Inflammatory macrophage treated with lipopolysaccharide for 1 hour (primary cell): ENCODE data around the gene TMEM175.
"Not testable (repeated sequence)": the region's sequence is repeated elsewhere in the genome, so short reads cannot be mapped to it uniquely, and the experiment has no call there.

Experiments
- DNase-seq, 2 donors: peaks; one replicate each; pipeline ENCODE4 v3.0.0-alpha.2; 2020 to 2022

TMEM175 gene

DNA sequence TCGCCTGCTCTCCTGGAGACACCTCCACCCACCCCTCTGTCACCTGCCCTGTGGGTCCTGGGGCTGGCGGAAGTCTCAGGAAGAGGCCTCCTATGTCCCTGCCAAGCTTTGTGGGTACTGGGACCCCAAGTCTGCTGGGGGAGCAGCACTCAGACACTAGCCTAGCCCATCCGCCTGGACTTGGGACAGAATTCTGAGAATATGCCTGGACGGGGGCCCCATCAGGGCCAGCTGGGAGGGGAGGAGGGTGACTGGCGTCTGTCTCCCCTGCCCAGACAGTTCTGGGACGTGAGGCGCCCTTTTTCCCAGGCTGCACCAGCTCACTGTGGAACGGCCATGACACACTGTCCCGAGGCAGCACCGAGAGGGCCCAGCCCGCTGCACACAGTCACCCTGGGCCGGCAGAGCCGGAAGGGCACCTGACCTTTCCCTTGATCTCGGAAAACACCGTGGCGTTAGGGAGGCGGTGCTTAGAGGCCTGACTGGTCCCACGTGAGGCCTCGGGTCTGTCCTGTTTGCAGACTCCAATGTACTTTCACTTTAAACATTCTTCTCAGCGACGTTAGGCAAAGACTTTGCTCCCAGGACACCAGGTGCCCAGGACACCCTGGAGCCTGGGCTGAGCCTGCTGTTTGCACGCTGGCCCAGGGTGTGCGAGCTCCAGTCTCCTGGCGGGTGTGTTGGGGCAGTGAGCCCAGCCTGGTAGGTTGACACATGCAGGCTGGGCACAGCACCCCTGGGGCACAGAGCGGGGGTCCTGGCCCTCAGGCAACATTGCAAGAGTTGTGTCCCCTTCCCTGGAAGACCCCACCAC lies 60.2 kb downstream of the TMEM175 start:
- no peak for DNase-seq

DNA sequence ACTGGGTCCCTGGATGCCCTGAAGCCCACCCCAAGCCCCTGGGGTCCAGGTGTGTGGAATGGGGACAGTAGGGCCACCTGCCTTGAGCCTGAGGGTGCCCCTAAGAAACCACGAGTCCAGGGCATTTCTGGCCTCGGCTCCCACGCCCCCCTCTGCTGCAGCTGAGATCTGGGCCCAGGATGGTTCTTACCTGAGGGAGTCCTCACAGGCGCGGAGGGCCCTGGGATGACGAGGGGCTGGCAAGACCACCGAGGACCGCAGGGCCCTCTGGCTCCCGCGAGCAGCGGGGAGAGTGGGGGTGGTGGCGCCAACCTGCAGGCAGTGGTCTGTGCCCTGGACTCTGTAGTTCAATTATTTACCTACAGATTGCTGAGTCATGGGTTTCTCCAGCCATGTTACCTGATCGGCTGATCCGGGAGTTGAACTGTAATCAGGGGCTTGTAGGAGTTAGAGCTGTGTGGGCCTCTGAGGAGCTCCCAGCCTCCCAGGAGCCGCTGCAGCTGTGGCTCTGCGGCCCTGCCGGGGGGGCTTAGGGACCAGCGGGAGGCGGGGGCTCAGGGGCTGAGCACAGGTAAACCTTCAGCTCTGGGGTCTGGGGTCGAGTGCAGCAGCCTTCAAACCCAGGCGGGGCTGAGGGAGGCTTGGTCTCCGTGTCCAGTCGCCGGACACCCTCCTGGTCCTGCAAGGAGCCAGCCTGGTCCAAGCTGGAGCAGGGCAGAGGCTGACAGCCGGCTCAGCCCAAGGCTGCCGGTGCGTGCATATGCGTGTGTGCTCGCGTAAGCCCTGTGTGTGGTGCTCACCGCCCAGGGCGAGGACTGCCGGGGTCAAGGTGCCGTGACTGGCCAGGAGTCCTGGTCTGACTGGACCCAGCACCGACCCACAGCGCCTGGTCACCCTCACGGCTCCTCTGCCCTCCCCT lies 61.1 kb downstream of the TMEM175 start, which contains the start of gene SLC26A1:
Gene SLC26A1 (minus strand): TSS at position 294 of the 919 bp plus-strand sequence. CDS start 1,701 bp downstream, outside the sequence.
- DNase-seq = no peak

DNA sequence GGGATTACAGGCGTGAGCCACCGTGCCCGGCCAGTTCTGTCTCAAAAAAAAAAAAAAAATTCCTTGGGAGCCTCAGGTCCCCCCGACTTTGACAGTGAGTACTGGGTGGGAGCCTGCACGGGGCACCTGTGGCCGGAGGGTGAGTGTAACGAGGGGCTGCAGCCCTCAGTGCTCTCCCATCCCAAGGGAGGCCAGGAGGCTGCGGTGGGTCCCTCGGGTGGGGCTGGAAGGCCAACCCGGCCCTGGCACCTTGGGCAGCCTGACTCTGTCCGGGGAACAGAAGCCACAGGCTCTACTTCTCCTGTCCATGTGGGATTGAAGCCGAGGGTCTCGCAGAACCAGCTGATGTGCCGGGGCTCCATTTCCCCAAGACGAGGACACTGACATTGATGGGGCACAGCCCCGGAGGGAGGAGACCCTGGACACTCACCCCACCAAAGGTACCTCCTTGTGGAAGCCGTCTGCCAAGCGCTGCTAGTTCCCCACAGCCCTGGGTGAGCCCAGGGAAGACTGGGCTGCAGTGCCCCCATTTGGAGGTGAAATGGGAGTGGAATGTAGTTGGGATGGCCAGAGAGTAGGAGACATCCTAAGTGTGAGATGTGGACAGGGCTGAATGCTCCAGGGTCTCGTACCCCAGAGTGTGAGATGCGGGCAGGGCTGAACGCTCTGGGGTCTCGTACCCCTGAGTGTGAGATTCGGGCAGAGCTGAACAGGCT lies 63.2 kb downstream of the TMEM175 start:
- DNase-seq = no peak

DNA sequence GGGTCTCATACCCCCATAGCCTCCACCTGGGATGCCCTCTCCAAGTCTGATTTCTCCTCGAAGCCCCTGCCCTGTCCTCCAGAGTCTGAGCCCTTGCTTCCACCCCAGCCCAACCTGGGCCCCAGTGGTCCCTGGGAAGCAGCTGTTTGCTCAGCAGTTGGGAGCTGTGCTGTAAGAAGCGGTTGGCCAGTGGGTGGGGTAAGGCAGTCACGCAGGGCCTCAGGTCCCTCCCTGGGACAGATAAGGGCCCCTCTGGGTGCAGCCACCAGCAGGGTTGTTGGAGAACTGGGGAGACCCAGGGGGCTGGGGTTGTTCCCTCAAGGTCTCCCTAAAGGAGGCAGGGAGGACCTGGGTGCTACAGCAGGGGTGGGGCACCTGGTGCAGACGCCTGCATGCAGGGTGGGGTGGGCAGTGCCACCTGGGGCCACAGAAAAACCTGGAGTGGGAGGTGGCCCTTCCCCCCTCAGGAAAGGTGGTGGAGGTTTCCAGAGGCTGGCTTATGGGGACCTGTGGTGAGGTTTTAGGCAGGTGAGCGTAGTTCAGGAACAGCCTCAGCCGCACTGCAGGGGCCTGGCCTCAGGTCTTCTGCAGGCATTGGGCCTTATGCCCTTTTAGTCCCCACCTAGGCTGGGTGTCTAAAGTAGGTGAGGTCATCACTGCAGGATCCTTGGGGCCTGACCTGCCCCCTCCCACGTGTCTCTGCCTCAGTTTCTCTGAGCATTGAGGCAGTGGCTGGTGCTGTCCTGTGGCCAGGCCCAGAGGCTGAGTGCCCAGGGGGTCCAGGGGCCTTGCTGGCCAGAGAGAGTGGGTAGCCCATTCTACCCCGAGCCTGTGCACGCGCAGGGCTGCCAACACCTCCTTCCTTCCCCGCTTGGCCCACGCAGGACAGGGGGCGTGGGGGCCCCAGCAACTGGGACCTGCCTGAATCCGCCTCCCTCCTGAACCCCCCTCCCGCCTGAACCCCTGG lies 64.1 kb downstream of the TMEM175 start:
- no peak for DNase-seq

DNA sequence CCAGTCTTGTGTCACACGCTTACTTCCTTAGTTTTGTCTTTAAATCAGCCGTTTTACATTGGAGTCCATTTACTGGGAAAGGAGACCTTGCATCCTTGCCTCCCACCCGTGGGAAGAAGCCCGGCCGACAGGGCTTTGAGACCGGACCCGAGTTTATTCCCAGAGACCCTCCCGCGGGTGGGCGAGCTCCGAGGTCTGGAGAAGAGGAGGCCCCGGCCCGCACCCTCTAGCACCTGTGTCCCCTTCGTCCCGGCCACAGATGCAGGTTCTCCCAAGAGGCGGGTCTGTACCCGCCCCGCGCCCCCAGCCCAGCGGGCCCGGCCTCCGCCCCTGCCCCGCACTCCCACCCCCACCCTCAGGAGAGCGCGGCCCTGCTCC lies 64.7 kb downstream of the TMEM175 start:
- DNase-seq = no peak

DNA sequence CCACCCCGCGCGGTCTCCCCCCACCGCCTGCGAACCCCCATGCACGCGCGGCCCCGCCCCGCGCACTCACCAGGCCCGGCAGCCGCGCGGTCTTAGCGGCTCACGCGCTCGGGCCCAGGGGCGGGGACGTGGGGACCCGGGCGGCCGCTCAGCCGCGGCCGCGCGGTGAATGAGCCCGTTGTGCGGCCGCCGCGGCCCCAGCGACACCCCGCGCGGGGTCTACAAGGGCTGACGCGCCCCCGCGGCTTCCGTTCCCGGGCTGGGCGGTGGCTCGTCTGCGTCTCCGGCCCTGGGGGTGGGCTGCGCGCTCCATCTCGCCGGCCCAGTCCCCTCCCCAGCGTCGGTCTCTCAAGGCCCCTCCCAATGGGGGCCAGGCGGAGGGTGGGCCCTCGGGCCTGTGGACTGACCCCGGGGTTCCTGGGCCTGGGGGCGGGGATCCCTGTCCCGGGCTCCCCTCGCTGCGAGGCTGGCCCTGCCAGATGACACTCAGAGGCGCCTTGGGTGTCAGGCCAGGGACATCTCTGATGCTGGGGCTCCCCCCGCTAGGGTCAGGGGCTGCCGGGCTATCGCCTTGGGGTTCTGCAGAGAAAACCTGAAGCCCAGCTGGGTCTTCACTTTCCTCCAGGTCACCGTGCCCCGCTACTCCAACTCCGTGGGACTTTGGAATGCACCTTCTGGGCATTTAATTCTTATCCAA lies 65.3 kb downstream of the TMEM175 start:
- DNase-seq = no peak

DNA sequence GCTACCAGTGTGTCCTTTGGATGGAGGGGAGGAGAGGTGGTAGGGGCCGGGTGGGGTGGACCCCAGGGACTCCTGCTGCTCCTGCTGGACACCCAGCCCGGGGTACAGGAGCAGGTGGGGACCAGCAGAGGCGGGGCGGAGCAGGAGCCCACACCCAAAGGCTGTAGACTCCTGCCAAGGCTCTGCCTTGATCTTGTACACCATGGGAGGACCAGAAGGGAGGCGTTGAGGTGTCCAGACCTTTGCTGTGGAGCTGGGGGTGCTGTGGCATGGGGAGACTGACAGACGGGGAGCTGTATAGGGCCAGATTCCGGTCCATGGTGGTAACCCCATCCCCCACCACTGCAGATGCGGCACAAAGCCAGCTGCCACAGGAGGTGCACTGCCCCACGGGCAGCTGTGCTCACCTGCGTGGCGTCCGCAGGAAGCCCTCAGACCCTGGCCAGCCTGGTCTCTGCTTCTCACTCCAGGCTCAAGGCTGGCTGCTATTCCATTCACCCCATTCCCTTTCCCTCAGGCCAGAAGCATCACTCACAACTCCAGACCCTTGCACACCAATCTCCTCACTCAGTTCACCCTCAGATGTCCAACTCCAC lies 65.9 kb downstream of the TMEM175 start:
- DNase-seq = no peak

DNA sequence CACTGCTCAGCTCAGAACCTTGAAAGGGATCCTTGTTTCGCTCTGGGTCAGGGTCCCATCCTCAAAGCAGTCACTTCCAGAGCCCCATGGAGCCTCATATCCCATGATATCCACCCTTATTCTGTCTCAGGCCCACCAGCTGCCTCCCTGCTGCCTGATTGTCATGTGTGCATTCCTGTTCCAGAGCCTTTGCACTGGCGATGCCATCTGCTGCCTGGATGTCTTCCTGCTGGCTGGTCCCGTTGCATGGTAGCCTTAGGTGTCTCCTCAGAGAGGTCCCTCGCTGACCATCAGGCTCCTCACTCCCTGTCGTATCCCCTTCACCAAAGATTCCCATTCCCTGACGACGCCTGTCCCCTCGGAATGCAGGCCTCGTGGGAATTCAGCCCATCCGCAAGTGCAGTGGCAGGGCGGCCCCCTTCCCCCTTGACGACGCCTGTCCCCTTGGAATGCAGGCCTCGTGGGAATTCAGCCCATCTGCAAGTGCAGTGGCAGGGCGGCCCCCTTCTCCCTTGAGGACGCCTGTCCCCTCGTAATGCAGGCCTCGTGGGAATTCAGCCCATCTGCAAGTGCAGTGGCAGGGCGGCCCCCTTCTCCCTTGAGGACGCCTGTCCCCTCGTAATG lies 67.1 kb downstream of the TMEM175 start:
- DNase-seq = not testable (repeated sequence)

DNA sequence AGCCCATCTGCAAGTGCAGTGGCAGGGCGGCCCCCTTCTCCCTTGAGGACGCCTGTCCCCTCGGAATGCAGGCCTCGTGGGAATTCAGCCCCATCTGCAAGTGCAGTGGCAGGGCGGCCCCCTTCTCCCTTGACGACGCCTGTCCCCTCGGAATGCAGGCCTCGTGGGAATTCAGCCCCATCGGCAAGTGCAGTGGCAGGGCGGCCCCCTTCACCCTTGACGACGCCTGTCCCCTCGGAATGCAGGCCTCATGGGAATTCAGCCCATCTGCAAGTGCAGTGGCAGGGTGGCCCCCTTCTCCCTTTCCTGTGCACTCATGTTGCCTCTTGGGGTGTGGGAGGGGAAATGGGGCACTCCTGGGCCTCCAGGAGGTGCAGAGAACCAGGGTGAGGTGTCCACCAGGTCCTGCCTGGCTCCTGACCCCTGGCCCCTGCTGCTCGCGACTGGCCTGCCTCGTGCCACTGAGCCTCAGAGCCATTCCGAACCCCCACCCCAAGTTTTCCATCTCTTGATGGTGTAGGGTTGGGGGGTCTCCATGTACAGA lies 67.7 kb downstream of the TMEM175 start:
- no peak for DNase-seq

DNA sequence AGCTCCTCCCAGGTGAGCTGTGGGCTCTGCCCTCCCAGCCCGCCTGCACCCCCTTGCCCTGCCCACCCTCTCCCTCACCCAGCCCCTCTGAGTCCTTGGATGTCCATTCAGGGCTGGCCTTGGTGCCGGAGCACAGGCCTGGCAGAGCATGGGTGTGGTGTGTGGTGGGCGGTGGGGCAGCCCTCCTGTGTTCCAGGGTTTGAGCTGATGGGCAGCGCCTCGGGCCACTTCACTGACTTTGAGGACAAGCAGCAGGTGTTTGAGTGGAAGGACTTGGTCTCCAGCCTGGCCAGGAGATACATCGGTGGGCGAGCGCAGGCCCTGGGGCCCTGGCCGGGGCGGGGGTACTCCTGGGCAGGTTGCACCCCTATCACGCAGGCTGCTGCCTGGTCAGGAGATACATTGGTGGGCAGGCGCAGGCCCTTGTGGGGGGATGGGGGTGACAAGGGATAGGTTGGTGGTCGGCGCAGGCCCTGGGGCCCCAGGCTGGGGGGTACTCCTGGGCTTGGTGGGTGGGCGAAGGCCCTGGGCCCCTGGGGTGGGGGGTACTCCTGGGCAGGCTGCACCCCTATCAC lies 68.5 kb downstream of the TMEM175 start:
- DNase-seq = no peak

DNA sequence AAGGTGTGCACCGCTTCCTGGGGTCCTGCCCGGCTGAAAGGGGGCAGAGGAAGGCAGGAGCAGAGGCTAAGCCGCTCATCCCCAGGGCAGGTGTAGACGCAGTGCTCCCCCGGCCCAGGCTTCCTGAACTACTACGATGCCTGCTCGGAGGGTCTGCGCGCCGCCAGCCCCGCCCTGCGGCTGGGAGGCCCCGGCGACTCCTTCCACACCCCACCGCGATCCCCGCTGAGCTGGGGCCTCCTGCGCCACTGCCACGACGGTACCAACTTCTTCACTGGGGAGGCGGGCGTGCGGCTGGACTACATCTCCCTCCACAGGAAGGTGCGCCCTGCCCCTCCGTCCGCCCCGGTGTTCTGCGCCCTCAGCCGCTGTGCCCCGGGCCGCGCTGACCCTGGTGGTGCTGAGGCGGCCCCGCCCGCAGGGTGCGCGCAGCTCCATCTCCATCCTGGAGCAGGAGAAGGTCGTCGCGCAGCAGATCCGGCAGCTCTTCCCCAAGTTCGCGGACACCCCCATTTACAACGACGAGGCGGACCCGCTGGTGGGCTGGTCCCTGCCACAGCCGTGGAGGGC lies 69.4 kb downstream of the TMEM175 start:
- no peak for DNase-seq

DNA sequence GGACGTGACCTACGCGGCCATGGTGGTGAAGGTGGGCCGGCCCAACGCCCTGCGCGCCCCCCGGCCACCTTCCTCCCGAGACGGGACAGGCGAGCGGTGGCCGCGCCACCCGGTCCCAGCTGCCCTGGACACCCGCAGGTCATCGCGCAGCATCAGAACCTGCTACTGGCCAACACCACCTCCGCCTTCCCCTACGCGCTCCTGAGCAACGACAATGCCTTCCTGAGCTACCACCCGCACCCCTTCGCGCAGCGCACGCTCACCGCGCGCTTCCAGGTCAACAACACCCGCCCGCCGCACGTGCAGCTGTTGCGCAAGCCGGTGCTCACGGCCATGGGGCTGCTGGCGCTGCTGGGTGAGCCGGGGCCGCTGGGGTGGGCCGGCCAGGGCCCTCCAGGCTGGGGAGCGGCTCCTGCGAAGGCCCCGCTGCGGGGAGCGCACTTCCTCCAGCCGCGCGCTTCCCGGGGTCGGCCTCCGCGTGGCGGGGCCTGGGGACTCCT lies 69.9 kb downstream of the TMEM175 start:
- DNase-seq = no peak

DNA sequence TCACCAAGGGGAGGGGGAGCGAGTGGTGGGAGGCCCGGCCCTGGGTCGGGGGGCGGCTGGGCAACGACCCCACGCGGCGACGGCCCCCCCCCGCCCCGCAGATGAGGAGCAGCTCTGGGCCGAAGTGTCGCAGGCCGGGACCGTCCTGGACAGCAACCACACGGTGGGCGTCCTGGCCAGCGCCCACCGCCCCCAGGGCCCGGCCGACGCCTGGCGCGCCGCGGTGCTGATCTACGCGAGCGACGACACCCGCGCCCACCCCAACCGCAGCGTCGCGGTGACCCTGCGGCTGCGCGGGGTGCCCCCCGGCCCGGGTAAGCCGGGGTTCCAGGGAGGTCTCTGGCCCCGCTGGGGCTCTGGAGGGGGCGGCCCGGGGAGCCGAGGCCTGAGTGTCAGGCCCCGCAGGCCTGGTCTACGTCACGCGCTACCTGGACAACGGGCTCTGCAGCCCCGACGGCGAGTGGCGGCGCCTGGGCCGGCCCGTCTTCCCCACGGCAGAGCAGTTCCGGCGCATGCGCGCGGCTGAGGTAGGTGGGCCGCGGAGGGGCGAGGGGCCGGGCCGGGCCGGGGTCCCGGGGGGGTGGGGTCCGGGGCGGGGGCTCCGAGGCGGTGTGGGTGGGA lies 70.5 kb downstream of the TMEM175 start:
- DNase-seq = no peak

DNA sequence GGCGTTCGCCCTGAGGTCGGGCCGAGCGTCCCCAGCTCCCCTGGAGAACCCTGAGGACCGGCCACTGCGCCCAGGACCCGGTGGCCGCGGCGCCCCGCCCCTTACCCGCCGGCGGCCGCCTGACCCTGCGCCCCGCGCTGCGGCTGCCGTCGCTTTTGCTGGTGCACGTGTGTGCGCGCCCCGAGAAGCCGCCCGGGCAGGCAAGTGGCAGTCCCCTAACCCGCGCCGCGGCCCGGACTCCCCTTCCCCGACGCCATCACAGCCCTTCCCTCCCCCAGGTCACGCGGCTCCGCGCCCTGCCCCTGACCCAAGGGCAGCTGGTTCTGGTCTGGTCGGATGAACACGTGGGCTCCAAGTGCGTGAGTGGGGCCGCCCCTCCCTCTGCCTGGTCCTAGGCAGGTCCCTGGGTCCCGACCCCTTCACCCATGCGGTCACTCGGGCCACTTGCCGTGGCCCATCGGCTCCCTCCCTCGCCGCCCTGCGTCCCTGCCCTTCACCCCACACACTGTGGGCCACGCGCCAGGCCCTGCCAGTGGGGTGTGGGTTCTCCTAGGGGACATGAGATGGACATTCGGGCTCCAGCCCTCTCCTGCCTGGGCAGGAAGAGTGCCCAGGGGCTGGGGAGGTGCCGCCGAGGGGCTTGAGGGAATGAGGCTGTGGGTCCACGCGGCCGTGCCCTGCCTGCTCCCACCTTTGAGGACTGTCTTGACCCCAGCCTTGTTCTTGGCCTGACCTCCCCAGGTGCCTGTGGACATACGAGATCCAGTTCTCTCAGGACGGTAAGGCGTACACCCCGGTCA lies 71.2 kb downstream of the TMEM175 start:
- no peak for DNase-seq

DNA sequence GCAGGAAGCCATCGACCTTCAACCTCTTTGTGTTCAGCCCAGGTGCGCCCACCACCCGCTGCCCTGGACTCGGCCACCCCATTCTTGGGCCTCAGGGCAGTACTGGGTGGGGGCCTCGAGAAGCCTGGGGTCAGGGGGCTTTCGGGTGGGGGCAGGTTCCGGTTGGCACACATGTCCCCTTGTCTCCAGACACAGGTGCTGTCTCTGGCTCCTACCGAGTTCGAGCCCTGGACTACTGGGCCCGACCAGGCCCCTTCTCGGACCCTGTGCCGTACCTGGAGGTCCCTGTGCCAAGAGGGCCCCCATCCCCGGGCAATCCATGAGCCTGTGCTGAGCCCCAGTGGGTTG lies 71.8 kb downstream of the TMEM175 start:
- DNase-seq = no peak

DNA sequence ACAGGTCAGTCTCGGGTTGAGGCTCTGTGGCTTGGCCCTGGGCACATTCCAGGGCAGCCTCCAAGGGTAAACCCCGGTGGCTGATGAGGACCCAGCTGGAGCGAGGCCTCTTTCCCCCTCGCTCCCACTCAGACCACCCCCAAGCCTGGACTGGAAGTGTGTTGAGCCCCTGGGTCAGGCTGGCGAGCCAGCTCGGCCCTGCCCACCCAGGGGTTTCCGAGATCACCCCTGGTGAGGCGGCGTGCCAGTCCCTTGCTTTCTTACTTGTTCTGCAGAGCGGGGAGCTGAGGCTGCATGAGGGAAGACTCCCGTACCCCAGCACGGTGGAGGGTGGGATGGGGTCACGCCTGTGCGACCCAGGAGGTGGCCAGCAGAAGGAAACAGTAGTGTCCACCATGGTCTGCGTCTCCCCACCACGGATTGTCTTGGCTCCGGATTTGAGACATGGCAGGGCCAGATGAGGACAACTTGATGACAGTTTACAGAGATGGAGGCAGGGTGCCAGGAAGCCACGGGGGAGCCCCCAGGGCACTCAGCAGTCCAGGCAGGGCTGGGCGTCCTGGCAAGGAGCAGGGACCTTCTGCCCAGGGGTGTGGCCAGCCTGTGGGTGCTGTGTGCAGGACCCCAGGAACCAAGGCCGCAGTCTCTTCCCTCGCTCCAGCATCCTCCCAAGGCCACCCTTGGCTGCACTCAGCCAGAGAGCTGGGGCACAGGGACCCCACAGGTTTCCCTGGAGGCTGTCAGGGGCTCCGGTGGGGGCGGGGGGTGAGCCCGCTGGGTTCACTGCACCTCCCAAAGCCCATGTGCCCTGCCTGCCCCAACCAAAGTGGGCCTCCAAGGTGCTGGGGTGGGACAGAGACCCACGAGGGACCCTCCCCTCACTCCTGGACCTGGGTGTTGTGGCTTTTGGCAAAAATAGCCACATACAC lies 72.6 kb downstream of the TMEM175 start:
- no peak for DNase-seq

DNA sequence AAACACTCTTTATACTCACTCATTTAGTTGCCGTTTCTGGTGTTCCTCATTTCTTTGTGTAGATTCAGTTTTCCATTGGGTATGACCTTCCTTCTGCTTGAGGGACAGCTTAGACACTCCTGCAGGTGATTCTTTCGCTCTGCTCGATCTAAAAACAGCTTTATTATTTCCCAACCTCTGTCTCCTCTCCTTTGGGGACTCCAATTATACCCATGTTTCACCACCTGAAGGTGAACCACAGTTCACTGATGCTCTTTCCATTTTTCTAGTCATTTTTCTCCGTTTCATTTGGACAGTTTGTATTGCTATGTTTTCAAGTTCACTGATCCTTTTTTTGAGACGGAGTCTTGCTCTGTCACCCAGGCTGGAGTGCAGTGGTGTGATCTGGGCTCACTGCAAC lies 74.6 kb downstream of the TMEM175 start:
- no peak for DNase-seq
